WTC11 (cell line): ENCODE data around the gene GOLGA3. TPM values are rescaled to one million over a fixed set of nuclear protein-coding genes. Genes with fewer than 3 reads are reported as not detected.

ENCODE experiments used
- ATAC-seq: fragments of 200-7000 bp; cut with Tn5 transposase; 2 replicates; pipeline ENCODE4 v1.10.0; 2021; ENCODE audit warnings: mild to moderate bottlenecking, moderate library complexity
- CTCF ChIA-PET: fragments of 300-600 bp; sonication (Branson Sonifier 250); formaldehyde crosslinking; loops from one replicate; lab custom pipeline; 2021; ENCODE audit warnings: antibody characterized with exemption; lab: Charles Lee
- POLR2A ChIA-PET: fragments of 350-600 bp; sonication (Branson Sonifier 250); formaldehyde crosslinking; loops from one replicate; lab custom pipeline; 2021; ENCODE audit warnings: antibody characterized with exemption; lab: Charles Lee
- DNase-seq: peaks from one replicate; pipeline ENCODE4 v3.0.0; 2021; ENCODE audit warnings: low spot score
- H3K27ac Mint-ChIP-seq: 2 replicates; pipeline ENCODE4 v1.8.0; 2021; ENCODE audit warnings: mixed read lengths
- H3K27me3 Mint-ChIP-seq: 2 replicates; pipeline ENCODE4 v1.8.0; 2021; ENCODE audit warnings: low read depth, mild to moderate bottlenecking, moderate library complexity, mixed read lengths
- H3K36me3 Mint-ChIP-seq: 2 replicates; pipeline ENCODE4 v1.8.0; 2021; ENCODE audit warnings: mixed read lengths
- H3K4me1 Mint-ChIP-seq: 2 replicates; pipeline ENCODE4 v1.8.0; 2022; ENCODE audit warnings: mixed read lengths
- H3K4me3 Mint-ChIP-seq: 2 replicates; pipeline ENCODE4 v1.8.0; 2021; ENCODE audit warnings: mild to moderate bottlenecking, moderate library complexity, mixed read lengths
- H3K9me3 Mint-ChIP-seq: 2 replicates; pipeline ENCODE4 v1.8.0; 2021; ENCODE audit warnings: mixed read lengths
- ELF4 ChIP-seq: sonication (generic); formaldehyde crosslinking; IDR thresholded peaks from 2 replicates; pipeline ENCODE4 v1.8.1; 2022; ENCODE audit warnings: low read depth, mild to moderate bottlenecking, moderate library complexity, missing genetic modification reagents
- EMX1 ChIP-seq: fragments of 250-450 bp; sonication (Bioruptor Pico); IDR thresholded peaks from 2 replicates; pipeline ENCODE4 v1.8.0; 2021; ENCODE audit warnings: mild to moderate bottlenecking
- FOXK1 ChIP-seq: sonication (generic); formaldehyde crosslinking; IDR thresholded peaks from 2 replicates; pipeline ENCODE4 v1.8.0; 2022; ENCODE audit warnings: mild to moderate bottlenecking, moderate library complexity, missing genetic modification reagents
- GRHL2 ChIP-seq: fragments of 250-450 bp; sonication (Bioruptor Pico); IDR thresholded peaks from 2 replicates; pipeline ENCODE4 v1.8.0; 2022; ENCODE audit warnings: mild to moderate bottlenecking, moderate library complexity; ENCODE audit not compliant: insufficient replicate concordance, severe bottlenecking
- JUN ChIP-seq: sonication (generic); formaldehyde crosslinking; IDR thresholded peaks from 2 replicates; pipeline ENCODE4 v1.8.0; 2023; ENCODE audit warnings: mild to moderate bottlenecking, missing genetic modification reagents
- NFE2L1 ChIP-seq: sonication (generic); formaldehyde crosslinking; IDR thresholded peaks from 2 replicates; pipeline ENCODE4 v1.8.1; 2023; ENCODE audit warnings: missing genetic modification reagents
- PRRX2 ChIP-seq: fragments of 250-450 bp; sonication (Bioruptor Pico); IDR thresholded peaks from 2 replicates; pipeline ENCODE4 v1.8.0; 2021; ENCODE audit warnings: mild to moderate bottlenecking
- RELA ChIP-seq: sonication (generic); formaldehyde crosslinking; IDR thresholded peaks from 2 replicates; pipeline ENCODE4 v1.8.1; 2022; ENCODE audit warnings: missing genetic modification reagents, mild to moderate bottlenecking, borderline replicate concordance
- RORB ChIP-seq: fragments of 250-450 bp; sonication (Bioruptor Pico); IDR thresholded peaks from 2 replicates; pipeline ENCODE4 v1.9.0; 2021; ENCODE audit warnings: mild to moderate bottlenecking
- TCF7 ChIP-seq: sonication (generic); formaldehyde crosslinking; IDR thresholded peaks from 2 replicates; pipeline ENCODE4 v1.8.0; 2022; ENCODE audit warnings: mild to moderate bottlenecking, low read depth, missing genetic modification reagents, moderate library complexity
- ZBTB21 ChIP-seq: sonication (generic); formaldehyde crosslinking; IDR thresholded peaks from 2 replicates; pipeline ENCODE4 v1.8.1; 2023; ENCODE audit warnings: mild to moderate bottlenecking, missing genetic modification reagents, borderline replicate concordance
- ZNF396 ChIP-seq: fragments of 250-450 bp; sonication (Bioruptor Pico); IDR thresholded peaks from 2 replicates; pipeline ENCODE4 v1.8.0; 2021; ENCODE audit warnings: mild to moderate bottlenecking, moderate library complexity, borderline replicate concordance
- ZNF423 ChIP-seq: fragments of 250-450 bp; sonication (Bioruptor Pico); IDR thresholded peaks from 2 replicates; pipeline ENCODE4 v2.1.2; 2022; ENCODE audit warnings: mild to moderate bottlenecking, moderate library complexity
- ZNF671 ChIP-seq: fragments of 250-450 bp; sonication (Bioruptor Pico); IDR thresholded peaks from 2 replicates; pipeline ENCODE4 v1.8.0; 2021; ENCODE audit warnings: mild to moderate bottlenecking
- total RNA-seq: library from RNA; stranded (reverse); gene quantifications from 3 replicates; pipeline ENCODE4 v1.2.3, GENCODE V29; 2021
- TF ChIP-seq, protein P1 (sequence below): sonication (generic); formaldehyde crosslinking; IDR thresholded peaks from 2 replicates; pipeline ENCODE4 v1.8.1; 2023; ENCODE audit warnings: mild to moderate bottlenecking, missing genetic modification reagents, moderate library complexity
- TF ChIP-seq, protein P2 (sequence below): sonication (generic); formaldehyde crosslinking; IDR thresholded peaks from 2 replicates; pipeline ENCODE4 v1.8.1; 2023; ENCODE audit warnings: mild to moderate bottlenecking, moderate library complexity, missing genetic modification reagents
- TF ChIP-seq, protein P3 (sequence below): sonication (generic); formaldehyde crosslinking; IDR thresholded peaks from 2 replicates; pipeline ENCODE4 v1.8.0; 2022; ENCODE audit warnings: mild to moderate bottlenecking, missing genetic modification reagents
- TF ChIP-seq, protein P4 (sequence below): fragments of 250-450 bp; sonication (Bioruptor Pico); IDR thresholded peaks from 2 replicates; pipeline ENCODE4 v2.1.2; 2022; ENCODE audit warnings: mild to moderate bottlenecking, moderate library complexity
- TF ChIP-seq, protein P5 (sequence below): sonication (generic); formaldehyde crosslinking; IDR thresholded peaks from 2 replicates; pipeline ENCODE4 v1.8.1; 2022; ENCODE audit warnings: mild to moderate bottlenecking, missing genetic modification reagents, moderate library complexity, borderline replicate concordance
- TF ChIP-seq, protein P6 (sequence below): sonication (generic); formaldehyde crosslinking; IDR thresholded peaks from 2 replicates; pipeline ENCODE4 v1.8.1; 2022; ENCODE audit warnings: low read depth, missing genetic modification reagents, borderline replicate concordance
- TF ChIP-seq, protein P7 (sequence below): sonication (generic); formaldehyde crosslinking; IDR thresholded peaks from 2 replicates; pipeline ENCODE4 v1.8.0; 2022; ENCODE audit warnings: mild to moderate bottlenecking, missing genetic modification reagents
- TF ChIP-seq, protein P8 (sequence below): sonication (generic); formaldehyde crosslinking; IDR thresholded peaks from 2 replicates; pipeline ENCODE4 v1.8.1; 2022; ENCODE audit warnings: mild to moderate bottlenecking, moderate library complexity, missing genetic modification reagents
- TF ChIP-seq, protein P9 (sequence below): sonication (generic); formaldehyde crosslinking; IDR thresholded peaks from 2 replicates; pipeline ENCODE4 v1.8.1; 2022; ENCODE audit warnings: low read depth, mild to moderate bottlenecking, moderate library complexity, missing genetic modification reagents, borderline replicate concordance
- TF ChIP-seq, protein P10 (sequence below): sonication (generic); formaldehyde crosslinking; conservative IDR thresholded peaks from 2 replicates; pipeline ENCODE4 v1.8.1; 2022; ENCODE audit warnings: mild to moderate bottlenecking, missing genetic modification reagents

The GOLGA3 gene
- total RNA-seq, 1 experiment from 2014 or later = 47.8 TPM

DNA sequence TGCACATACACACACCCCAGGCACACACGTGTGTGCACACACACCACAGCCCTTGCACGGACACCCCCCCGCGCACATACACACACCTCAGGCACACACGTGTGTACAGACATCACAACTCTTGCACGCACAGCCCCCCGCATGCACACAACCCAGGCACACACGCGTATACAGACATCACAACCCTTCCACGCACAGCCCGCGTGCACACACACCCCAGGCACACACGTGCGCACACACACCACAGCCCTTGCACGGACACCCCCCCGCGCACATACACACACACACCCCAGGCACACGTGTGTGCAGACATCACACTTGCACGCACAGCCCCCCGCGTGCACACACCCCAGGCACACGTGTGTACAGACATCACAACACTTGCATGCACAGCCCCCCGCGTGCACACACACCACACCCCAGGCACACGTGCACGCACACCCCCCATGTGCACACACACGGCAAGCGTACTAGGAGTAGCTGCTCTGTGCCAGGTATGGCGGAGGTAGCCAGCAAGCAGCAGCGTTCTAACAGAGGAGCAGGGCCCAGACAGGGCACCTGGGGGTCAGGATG, 48.8 kb downstream of the GOLGA3 start:
- Mint-ChIP-seq H3K27ac (no peak overlapping the region; the same call in 1 of the 2 replicates), H3K4me1 (no peaks in the 10 kb centered on the region), H3K9me3 (no peaks in the 10 kb centered on the region), H3K36me3 (peaks cover 50% of the 10 kb centered on the region), H3K4me3 (no peak overlapping the region), H3K27me3 (no peaks in the 10 kb centered on the region)
- ChIA-PET CTCF (no interaction called here), POLR2A (no interaction called here)
- DNase-seq (no peak), ATAC-seq (no peak)
- TF ChIP-seq ZBTB21 (CRISPR knock-in tag) (no peak), ZNF671 (CRISPR knock-in tag) (no peak), ZNF396 (no peak), RORB (CRISPR knock-in tag) (no peak), FOXK1 (CRISPR knock-in tag) (no peak), PRRX2 (no peak), ZNF423 (CRISPR knock-in tag) (no peak), ELF4 (CRISPR knock-in tag) (no peak), NFE2L1 (no peak), RELA (CRISPR knock-in tag) (no peak), TCF7 (CRISPR knock-in tag) (no peak), EMX1 (CRISPR knock-in tag) (no peak)
- TF ChIP-seq, protein P1, sequence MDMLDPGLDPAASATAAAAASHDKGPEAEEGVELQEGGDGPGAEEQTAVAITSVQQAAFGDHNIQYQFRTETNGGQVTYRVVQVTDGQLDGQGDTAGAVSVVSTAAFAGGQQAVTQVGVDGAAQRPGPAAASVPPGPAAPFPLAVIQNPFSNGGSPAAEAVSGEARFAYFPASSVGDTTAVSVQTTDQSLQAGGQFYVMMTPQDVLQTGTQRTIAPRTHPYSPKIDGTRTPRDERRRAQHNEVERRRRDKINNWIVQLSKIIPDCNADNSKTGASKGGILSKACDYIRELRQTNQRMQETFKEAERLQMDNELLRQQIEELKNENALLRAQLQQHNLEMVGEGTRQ (CRISPR knock-in tag) = no peak
- TF ChIP-seq, protein P2, sequence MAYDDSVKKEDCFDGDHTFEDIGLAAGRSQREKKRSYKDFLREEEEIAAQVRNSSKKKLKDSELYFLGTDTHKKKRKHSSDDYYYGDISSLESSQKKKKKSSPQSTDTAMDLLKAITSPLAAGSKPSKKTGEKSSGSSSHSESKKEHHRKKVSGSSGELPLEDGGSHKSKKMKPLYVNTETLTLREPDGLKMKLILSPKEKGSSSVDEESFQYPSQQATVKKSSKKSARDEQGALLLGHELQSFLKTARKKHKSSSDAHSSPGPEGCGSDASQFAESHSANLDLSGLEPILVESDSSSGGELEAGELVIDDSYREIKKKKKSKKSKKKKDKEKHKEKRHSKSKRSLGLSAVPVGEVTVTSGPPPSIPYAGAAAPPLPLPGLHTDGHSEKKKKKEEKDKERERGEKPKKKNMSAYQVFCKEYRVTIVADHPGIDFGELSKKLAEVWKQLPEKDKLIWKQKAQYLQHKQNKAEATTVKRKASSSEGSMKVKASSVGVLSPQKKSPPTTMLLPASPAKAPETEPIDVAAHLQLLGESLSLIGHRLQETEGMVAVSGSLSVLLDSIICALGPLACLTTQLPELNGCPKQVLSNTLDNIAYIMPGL (CRISPR knock-in tag) = no peak
- TF ChIP-seq, protein P3, sequence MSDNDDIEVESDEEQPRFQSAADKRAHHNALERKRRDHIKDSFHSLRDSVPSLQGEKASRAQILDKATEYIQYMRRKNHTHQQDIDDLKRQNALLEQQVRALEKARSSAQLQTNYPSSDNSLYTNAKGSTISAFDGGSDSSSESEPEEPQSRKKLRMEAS = no peak
- TF ChIP-seq, protein P4, sequence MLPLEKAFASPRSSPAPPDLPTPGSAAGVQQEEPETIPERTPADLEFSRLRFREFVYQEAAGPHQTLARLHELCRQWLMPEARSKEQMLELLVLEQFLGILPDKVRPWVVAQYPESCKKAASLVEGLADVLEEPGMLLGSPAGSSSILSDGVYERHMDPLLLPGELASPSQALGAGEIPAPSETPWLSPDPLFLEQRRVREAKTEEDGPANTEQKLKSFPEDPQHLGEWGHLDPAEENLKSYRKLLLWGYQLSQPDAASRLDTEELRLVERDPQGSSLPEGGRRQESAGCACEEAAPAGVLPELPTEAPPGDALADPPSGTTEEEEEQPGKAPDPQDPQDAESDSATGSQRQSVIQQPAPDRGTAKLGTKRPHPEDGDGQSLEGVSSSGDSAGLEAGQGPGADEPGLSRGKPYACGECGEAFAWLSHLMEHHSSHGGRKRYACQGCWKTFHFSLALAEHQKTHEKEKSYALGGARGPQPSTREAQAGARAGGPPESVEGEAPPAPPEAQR (CRISPR knock-in tag) = no peak
- TF ChIP-seq, protein P5, sequence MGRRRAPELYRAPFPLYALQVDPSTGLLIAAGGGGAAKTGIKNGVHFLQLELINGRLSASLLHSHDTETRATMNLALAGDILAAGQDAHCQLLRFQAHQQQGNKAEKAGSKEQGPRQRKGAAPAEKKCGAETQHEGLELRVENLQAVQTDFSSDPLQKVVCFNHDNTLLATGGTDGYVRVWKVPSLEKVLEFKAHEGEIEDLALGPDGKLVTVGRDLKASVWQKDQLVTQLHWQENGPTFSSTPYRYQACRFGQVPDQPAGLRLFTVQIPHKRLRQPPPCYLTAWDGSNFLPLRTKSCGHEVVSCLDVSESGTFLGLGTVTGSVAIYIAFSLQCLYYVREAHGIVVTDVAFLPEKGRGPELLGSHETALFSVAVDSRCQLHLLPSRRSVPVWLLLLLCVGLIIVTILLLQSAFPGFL (CRISPR knock-in tag) = no peak

DNA sequence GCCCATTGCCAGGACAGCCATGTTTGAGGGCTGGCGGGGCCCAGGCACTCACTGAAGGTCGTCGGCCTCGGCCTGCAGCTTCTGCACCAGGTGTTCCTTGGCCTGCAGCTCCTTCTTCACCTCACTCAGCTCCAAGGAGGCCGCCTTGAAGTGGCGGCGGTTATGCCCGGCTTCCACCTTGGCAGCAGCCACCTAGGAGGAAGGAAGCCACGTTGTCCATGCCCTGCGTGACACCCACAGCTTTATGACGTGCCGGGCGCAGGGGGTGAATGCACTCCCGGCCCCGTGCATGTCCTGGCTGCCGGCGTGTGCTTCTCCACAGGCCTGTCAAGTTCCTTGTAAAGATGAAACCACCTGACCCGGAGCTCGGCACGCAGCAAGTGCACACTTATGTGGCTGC, 51.1 kb downstream of the GOLGA3 start:
- H3K4me1 Mint-ChIP-seq = no peaks in the 10 kb centered on the region
- ChIA-PET POLR2A (no interaction called here), CTCF (no interaction called here)
- no peaks in the 10 kb centered on the region for H3K9me3 Mint-ChIP-seq
- no peak for DNase-seq
- H3K27me3 Mint-ChIP-seq = no peaks in the 10 kb centered on the region
- H3K27ac Mint-ChIP-seq = no peak overlapping the region
- H3K4me3 Mint-ChIP-seq = no peak overlapping the region
- no peak for ATAC-seq
- H3K36me3 Mint-ChIP-seq = peaks cover 46% of the 10 kb centered on the region
- TF ChIP-seq, protein P6, sequence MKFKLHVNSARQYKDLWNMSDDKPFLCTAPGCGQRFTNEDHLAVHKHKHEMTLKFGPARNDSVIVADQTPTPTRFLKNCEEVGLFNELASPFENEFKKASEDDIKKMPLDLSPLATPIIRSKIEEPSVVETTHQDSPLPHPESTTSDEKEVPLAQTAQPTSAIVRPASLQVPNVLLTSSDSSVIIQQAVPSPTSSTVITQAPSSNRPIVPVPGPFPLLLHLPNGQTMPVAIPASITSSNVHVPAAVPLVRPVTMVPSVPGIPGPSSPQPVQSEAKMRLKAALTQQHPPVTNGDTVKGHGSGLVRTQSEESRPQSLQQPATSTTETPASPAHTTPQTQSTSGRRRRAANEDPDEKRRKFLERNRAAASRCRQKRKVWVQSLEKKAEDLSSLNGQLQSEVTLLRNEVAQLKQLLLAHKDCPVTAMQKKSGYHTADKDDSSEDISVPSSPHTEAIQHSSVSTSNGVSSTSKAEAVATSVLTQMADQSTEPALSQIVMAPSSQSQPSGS = no peak
- TF ChIP-seq, protein P7, sequence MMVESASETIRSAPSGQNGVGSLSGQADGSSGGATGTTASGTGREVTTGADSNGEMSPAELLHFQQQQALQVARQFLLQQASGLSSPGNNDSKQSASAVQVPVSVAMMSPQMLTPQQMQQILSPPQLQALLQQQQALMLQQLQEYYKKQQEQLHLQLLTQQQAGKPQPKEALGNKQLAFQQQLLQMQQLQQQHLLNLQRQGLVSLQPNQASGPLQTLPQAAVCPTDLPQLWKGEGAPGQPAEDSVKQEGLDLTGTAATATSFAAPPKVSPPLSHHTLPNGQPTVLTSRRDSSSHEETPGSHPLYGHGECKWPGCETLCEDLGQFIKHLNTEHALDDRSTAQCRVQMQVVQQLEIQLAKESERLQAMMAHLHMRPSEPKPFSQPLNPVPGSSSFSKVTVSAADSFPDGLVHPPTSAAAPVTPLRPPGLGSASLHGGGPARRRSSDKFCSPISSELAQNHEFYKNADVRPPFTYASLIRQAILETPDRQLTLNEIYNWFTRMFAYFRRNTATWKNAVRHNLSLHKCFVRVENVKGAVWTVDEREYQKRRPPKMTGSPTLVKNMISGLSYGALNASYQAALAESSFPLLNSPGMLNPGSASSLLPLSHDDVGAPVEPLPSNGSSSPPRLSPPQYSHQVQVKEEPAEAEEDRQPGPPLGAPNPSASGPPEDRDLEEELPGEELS (CRISPR knock-in tag) = no peak
- no peak for TF ChIP-seq RORB (CRISPR knock-in tag)
- TF ChIP-seq, protein P8, sequence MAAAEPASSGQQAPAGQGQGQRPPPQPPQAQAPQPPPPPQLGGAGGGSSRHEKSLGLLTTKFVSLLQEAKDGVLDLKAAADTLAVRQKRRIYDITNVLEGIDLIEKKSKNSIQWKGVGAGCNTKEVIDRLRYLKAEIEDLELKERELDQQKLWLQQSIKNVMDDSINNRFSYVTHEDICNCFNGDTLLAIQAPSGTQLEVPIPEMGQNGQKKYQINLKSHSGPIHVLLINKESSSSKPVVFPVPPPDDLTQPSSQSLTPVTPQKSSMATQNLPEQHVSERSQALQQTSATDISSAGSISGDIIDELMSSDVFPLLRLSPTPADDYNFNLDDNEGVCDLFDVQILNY = no peak
- TF ChIP-seq, protein P9, sequence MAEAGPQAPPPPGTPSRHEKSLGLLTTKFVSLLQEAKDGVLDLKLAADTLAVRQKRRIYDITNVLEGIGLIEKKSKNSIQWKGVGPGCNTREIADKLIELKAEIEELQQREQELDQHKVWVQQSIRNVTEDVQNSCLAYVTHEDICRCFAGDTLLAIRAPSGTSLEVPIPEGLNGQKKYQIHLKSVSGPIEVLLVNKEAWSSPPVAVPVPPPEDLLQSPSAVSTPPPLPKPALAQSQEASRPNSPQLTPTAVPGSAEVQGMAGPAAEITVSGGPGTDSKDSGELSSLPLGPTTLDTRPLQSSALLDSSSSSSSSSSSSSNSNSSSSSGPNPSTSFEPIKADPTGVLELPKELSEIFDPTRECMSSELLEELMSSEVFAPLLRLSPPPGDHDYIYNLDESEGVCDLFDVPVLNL = no peak
- TF ChIP-seq TCF7 (CRISPR knock-in tag) = no peak
- no peak for TF ChIP-seq GRHL2 (CRISPR knock-in tag)
- no peak for TF ChIP-seq JUN (CRISPR knock-in tag)
- TF ChIP-seq, protein P10, sequence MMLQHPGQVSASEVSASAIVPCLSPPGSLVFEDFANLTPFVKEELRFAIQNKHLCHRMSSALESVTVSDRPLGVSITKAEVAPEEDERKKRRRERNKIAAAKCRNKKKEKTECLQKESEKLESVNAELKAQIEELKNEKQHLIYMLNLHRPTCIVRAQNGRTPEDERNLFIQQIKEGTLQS = no peak
- TF ChIP-seq, protein P3 = no peak
